Stimulated activated CD8-positive, alpha-beta memory T cell treated with anti-CD3 and anti-CD28 coated beads, Interleukin-2, amount 100 ng/mL, for 48 hours (primary cell): ENCODE measurements around the gene SMAD6.

Source experiments
- DNase-seq, 2 donors: peaks; one replicate each; pipeline ENCODE4 v3.0.0-alpha.2; 2020; ENCODE audit warnings: low read depth in 2 of 2

SMAD6 gene

DNA sequence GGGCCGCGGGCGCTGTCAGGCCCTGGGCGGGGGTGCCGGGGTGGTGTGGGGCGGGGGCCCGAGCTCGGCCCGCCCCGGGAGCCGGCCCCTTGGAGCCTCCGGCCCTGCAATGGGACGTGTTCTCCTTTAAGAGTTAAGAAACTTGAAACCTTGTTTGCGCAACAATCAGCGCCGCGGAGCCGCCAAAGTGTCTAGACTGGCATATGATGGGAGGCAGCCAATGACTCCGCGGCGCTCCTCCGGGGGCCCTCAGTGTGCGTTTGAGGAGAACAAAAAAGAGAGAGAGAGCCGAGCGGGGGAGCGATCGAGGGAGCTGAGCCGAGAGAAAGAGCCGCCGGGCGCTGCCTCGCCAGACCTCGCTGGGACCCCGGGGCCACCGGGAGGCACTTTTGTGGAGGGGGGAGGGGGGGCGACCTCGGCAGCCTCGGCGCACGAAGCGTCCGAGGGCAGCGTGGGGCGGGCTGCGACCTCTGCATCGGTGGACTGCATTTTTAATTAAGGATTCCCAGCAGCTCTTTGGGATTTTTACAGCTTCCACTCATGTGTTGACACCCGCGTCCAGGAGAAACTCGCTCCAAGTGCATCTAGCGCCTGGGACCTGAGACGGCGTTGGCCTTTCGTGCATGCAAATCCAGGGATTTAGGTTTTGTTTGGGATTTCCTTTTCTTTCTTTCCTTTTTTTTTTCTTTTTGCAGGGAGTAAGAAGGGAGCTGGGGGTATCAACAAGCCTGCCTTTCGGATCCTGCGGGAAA, at the start of gene SMAD6:
SMAD6 (plus strand) TSS at position 202 of the 752 bp plus-strand sequence. CDS start 1,023 bp downstream, outside the sequence.
- DNase-seq: peak; percentile 47 to 71

DNA sequence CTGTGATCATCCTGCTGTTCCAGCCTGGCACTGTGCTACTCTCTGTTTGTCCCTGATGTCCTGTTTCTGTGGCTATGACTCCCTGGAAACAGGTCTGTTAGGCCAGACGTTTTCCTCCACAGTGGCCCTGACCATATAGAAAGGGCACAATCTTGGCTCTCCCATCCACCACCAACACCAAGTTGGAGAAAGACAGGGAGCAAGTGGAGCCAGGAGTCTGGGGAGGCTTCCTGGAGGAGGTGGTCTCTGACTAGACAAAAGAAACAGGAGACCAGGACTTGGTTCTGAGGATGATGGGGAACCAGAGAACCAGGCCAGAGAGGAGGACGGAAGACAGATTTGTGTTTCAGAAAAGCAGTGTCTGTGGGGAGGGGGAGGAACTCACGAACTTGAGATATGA, 49.2 kb upstream of the SMAD6 start:
- DNase-seq: no peak

DNA sequence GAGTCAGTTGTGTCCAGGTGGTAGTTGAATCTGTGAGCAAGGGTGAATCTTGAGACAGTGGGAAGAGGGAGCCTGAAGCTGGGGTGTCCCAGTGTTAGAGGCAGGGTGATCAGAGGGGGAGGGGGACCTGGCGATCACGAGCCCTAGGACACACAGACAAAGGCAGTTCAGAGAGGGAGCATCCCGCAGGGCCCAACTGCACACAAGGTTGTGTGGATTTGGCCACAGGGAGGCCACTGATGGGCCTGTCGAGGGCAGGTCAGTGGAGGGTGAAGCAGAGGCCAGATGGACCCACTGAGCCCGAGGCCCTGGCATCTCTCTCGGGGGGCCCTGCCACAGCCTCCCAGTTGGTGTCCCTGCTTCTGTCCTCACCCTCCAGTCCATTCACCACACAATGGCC, 48.6 kb upstream of the SMAD6 start:
- no peak for DNase-seq

DNA sequence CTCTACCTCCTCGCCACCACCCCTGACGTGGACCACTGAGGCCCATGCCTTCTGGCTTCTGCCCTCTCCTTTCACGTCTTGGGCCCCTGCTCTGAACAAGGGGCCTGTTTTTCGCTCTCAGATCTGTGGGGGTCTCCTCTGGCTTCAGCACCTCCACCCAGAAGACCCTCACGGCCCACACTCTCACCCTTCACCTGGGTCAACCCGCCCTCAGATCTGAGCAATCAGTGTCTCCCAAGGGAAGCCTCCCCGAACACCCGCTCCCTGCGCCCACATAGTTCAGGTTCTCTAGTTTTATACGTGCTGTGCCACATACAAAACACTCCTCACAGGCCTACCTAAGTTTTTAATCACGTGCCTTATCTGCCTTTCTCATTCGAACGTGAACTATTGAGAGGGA, 48.2 kb upstream of the SMAD6 start:
- no peak for DNase-seq

DNA sequence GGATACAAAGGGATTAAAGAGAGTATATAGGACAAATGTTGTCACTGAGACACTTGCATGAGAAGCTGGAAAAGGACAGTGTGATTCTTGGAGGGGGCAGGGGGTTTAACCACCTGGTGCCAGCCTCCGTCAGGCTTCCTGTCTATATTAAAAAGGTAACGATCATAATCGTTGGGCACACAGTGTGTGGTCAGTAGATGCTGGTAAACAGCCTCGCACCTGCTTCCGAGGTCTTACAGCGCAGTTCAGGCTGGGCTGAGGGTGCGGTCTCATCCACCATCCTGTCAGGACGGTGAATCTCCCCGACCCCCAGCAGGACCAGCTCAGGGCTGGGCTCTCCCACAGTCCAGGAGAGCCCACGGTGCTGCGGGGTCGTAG, 47.7 kb upstream of the SMAD6 start:
- no peak for DNase-seq

DNA sequence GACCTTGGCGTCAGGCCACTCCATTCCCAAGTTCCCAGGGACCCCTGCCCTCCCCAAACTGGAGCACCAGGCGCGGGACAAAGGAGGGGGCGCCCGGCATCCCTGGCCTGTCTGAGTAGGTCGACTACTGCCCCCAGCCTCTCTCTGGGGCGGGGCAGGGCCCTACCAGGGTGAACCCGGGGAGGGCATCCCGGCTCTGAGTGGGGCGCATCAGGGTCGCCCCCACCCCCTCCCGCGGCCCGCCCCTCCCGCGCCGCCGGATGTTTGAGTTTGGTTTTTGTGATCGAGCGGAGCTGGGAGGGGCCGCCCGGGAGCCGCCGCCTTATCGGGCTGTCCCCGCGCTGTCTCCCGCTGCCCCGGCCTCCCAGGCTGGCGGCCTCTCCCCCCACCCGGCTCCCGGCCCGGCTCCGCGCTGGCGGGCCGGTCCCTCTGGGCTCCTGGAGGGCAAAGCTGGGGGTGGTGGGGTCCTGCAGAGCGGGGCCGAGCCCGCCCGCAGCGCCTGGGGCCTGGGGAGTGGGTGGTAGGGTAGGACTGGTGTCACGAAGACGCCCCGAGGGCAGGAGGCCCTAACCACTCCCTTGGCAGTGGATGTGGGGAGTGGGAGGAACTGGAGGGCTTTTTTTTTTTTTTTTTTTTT, 47.2 kb upstream of the SMAD6 start:
- no peak for DNase-seq

DNA sequence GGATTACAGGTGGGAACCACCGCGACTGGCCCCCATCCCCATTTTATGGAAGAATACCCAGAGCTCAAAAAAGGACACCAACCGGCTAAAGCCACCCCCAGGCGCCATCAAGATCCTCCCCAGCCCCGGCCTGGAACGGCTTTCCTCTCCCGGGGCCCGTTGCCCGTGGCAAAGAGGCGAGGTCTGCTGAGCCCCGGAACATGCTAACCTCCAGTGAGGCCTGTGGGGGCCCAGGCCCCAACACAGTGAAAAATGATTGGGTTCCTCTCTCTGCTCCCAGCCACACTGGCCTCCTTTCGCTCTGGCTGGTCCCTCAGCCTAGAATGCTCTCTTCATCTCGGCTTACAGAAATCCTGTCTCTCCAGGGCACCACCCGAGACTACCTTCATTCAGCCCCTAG, 46.5 kb upstream of the SMAD6 start:
- DNase-seq: no peak

DNA sequence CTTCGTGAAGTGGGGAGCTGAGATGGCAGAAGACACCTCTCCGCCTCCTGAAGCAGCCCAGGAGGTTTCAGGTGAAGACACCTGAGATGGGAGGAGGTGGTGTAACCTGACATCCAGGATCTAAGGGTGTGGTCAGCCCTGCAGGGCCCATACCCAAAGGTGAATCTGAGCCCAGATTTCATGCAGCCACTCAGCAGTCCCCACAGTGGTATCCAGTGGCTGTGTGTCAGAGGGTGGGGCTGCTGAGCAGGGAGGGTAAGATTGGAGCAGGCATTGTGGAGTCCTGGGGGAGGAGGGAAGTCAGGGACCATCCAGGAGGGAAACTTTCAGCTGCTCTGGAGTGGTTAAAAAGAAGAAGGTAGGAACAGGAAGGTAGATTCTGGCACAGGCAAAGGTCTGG, 46.0 kb upstream of the SMAD6 start:
- no peak for DNase-seq

DNA sequence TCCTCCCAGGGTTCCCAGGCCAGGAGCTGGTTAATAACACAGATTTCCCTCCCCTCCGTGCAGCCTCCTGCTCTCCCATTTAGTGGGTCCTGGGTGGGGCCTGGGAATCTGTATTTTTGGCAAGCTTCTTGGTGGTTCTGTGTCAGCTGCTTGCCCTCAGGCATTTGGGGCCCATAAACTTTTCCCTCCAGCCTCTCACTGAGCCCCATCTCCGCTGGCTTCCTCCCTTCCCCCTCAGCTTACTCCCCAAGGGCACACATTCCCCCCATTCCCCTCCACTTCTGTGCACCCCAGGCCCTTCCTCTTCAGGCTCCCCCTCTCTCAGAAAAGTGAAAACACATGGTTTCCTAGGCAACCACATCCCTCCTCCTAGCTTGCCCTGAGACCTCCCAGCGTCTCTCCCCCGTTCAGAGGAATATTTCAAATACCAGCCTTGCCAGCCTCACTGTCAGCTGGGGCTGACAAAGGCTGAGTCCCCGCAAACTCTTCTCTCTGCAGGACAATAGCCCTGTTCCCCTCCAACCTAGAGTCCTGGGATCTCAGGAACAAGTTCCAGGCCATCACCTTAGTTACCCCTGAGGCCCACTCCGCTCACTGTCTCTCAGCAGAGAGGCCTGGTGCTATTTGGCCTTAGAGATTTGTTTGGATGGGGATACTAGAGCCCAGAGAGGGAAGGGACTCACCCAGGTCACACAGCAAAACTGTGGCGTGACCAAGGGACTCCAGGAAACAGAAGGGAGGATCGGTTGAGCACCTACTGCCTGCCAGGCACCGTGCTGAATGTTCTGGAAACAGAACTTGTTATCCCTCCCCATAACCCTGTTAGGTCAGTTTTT, 44.6 kb upstream of the SMAD6 start:
- no peak for DNase-seq

DNA sequence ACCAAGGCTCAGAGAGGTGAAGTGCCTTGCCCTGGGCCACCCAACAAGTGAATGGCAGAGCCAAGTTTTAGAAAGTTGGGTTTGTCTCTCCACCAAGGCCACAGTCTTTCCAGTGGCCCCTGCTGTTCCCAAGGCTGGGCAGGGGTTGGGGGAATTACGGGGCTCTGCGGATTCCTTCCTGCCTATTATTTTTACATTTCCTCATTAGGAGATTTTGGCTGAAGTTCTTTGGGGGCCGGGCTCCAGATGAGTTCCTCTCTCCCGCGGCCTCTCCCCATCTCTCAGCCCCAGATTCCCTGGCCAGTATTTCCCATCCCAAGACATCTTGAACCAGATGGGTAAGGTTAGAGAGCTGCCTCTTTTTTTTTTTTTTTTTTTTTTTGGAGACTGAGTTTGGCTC, 44.0 kb upstream of the SMAD6 start:
- DNase-seq: no peak

DNA sequence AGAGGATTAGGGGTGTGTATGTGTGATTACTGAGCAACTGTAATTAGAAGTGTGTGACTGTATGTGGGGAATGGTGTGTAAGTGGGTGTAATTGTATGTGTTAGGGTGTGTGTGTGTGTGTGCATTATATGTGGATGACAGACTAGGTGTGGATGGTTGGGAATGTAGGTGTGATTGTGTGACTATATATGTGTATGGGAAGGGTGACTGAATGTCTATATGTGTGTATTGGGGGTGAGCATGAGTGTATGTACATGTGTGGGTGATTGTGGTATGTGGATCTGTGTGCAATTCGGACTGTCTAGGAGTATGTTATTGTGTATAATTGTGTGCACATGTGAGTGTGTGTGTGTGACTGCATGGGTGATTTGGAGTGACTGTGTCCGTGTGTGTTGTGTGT, 43.2 kb upstream of the SMAD6 start:
- DNase-seq: no peak

DNA sequence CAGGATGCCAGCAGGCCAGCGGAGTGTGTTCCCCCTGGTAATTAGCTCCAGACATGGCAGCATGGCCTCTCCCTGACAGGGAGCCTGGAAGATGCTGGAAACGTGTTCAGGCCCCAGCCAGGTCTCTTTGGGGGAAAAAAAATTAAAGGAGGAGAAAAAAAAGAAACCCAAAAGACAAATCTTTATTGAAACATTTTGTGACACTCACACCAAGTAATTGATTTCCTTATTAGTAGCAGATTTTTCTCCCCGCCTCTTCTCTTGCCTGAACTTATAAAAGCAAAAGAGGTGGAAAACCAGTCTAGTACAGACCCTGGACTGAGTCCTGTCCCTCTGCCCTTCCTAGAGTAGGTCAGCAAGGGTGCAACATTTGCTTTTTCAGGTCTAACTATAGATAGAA, 42.7 kb upstream of the SMAD6 start:
- no peak for DNase-seq

DNA sequence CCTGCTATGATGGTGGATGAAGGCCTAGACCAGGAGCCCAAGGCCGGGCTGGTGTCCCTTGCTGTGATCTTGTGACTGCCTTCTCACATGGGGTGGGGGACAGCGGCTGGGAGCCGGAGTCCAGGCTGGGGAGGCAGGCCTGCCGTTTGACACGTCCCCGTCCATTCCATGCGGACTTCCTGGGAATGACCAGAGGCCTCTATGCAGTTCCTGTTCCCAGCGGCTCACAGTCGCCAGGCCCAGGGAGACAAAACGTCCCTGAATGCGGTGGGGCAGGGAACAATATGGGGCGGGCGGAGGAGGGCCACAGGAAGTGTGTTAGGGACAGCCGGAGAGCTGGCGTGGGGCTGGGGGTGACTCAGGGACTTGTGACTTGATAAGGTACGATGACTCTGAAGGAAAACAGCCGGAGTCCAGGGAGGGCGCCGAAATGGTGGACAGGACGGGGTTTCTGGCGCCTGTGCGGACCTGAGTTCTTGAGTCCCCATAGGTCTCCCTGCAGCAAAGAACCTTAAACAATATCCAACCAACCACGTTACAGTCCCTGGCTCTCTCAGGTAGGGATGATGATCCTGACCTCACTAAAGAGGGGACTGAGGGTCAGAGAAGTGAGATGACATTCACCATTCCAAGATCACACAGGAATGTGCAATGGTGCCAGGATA, 40.5 kb upstream of the SMAD6 start:
- DNase-seq: no peak

DNA sequence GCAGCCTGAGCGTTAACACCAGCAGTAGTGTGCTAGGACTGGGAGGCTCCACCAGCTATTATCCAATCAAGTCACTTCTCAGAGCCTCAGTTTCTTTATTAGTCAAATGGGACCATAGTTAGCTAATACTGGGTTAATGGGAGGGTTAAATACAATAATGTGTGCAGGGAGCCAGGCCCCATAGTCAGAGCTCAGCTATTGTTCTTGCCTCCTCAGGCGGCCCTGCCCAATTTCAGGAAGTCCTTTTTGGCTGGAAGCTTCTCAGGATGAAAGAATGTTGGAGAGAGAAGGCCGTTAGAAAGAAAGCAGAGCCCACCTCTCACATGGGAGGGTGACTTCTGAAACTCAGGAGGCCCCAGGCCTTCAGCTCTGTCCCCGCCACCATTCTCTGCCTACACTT, 39.5 kb upstream of the SMAD6 start:
- DNase-seq: no peak

DNA sequence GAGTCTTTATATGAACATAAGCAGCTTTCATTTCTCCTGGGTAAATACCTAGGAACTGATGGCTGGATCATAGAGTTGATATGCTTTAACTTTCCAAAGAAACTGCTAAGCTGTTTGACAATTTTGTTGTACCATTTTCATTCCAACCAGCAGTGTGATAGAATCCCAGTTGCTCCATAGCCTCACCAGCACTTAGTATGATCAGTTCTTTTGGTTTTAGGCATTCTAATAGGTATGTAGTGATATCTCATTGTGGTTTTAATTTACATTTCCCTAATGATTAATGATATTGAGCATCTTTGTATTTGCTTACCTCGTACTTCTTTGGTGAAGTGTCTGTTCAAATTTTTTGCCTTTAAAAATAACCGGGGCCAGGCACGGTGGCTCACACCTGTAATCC, 38.4 kb upstream of the SMAD6 start:
- DNase-seq: no peak

DNA sequence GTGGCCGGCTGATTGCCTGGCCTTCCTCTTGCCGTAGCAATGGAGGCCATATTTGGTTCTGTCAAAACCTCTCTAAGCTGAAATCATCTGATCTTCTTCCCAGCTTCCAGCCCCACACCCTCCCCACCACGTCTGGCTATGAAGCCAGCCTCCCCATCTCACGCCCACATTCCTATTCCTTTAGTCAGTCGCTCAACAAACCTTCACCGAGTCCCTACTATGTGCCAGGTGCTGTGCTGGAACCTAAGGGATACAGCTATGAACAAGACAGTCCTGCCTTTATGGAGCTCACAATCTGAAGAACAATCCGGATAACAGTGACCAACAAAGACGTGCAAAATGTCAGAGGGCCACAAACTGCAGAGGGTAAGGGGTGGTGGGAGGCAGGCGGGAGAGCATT, 31.9 kb upstream of the SMAD6 start:
- DNase-seq: no peak

DNA sequence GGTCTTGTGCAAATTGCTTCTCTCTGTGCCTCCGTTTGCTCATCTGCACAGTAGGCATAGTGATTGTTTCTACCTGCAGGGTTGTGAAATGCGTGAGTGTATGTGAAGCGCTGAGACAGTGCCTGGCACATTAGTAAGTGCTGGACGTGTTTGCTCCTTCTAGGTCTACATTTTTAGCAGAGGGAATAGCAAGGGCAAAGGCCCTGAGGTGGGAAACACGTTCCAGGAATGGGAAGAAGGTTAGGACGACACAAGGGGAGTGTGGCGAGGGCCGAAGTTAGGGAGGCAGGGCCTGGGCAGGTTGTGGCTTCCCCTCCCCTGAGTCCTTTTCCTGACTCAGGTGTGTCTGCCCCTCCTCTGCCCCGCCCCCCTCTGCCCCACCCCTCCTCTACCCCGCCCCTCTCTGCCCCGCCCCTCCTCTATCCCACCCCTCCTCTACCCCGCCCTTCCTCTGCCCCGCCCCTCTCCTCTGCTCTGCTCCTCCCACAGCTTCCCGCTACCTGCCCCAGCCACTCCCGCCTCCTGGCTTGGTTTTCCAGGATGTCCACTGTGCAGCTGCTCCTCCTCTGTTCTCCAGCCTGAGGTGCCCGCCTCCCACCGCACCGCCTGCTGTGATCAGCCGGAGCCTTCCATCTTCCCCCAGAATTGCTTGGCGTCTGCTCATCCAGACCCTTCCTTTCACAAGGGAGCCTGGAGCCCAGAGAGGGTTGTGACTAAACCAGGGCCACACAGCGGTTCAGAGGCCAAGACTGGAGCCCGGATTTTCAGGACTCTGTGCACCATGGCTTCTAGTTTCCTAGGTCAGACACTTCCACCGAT, 31.1 kb upstream of the SMAD6 start:
- DNase-seq: no peak

DNA sequence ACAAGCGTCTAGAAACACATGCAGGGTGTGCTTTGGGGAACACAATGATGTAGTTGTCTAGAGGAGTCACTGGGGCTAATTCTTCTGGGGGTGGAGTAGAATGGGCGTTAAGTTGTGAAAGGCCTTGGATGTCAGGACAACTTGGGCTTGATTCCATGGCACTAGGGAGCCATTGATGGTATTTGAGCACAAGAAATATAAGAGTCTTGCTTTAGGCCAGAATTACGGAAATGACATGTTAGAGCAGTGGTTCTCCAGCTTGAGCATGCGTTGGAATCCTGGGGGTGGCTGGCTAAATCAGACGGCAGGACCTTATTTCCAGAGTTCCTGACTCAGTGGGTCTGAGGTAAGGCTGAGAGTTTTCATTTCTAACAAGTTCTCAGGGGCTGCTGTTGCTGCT, 29.2 kb upstream of the SMAD6 start:
- DNase-seq: no peak

DNA sequence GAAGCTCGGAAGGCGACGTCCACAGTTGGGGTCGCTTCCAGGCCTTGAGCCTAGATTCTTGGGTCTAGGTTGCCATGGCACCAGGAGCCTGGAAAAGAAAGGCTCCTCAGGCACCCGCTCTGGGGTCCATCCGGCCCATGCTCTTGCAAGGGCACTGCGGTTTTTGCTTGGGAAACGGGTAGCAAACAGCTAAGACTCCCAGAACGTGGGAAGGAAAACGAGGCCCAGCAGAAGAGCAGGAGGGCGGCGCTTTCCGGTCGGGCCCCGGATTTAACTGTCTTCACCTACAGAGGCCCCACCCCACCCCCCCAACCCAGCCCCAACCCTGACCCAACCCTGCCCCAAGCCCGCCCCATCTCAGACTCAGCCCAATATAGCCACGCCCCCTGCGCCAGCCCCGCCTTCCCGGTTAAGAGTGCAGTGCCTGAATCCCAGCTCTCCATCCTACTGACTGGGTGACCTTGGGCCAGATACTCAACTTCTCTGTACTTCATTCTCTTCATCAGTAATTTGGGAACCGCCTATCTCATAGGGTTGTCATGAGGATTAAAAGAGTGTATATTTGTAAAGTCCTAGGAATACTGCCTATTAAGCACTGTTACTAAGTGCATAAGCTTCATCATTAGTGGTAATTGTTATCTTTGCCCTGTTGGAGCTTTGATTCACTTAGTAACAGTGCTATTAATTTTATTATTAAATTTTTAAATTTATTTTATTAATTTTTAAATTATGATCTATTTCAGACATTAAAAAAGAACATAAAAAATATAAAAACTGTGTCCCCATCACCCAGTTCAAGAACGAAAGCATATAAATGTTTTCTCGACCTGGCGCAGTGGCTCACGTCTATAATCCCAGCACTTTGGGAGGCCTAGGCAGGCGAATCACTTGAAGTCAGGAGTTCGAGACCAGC, 28.4 kb upstream of the SMAD6 start:
- DNase-seq: peak in 1 of 2 donors; percentile 40

DNA sequence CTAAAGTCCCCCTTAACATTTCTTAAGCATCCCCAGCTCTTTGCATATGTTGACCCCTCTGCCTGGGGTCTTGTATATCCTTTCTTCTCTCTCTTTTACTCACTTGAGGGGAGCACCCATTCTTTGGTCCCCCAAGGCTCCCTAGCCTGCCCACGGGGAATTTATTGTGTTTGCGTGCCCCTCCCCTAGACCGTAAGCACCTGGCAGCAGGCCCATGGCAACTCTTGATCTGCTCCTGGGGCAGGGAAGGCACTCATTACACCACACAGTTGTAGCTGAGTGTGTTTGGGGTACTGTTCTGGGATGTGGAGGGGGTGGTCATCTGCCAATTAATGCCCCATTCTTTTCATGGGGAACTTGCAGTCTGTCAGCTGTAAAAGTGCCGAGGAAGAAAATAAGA, 27.3 kb upstream of the SMAD6 start:
- DNase-seq: no peak
